Activated CD4-positive, alpha-beta T cell treated with anti-CD3 and anti-CD28 coated beads, Interleukin-2, amount 50 U/mL, for 1 hour (primary cell): ENCODE results near the gene MTERF1.

ENCODE experiments used
- DNase-seq: peaks from one replicate; pipeline ENCODE4 v3.0.0-alpha.2; 2020

Gene MTERF1

GRCh38 chr7:91832493-91833045 lies 47.9 kb downstream of the MTERF1 start:
- no peak for DNase-seq

GRCh38 chr7:91827169-91827568 lies 53.3 kb downstream of the MTERF1 start:
- DNase-seq, result no peak

GRCh38 chr7:91826377-91826776 lies 54.1 kb downstream of the MTERF1 start:
- no peak for DNase-seq

GRCh38 chr7:91824201-91824600 lies 56.3 kb downstream of the MTERF1 start:
- no peak for DNase-seq
